HEK293 (cell line): ENCODE measurements around the gene TAF10.

Experiments used
- CTCF ChIA-PET: fragments of 350-600 bp; formaldehyde crosslinking; extraction: SDS; loops from one replicate; lab custom pipeline; 2021; ENCODE audit warnings: antibody characterized with exemption; lab: Yijun Ruan, JAX
- POLR2A ChIA-PET: fragments of 300-600 bp; formaldehyde crosslinking; extraction: SDS; loops from one replicate; lab custom pipeline; 2020; ENCODE audit warnings: antibody characterized with exemption, inconsistent platforms; lab: Yijun Ruan, JAX
- H3K27ac ChIP-seq: fragments of 200-500 bp; sonication (Bioruptor generic); 2 replicates; pipeline ENCODE4 v1.5.1; 2014; ENCODE audit warnings: low read depth, low read length, control low read depth, inconsistent platforms; ENCODE audit errors: extremely low read depth
- H3K36me3 ChIP-seq, 2 experiments: fragments of 200-500 bp in 1 of 2; sonication (Bioruptor generic) in 1 of 2; 1 replicate in 1 of 2; 2 replicates in 1 of 2; pipeline ENCODE4 v1.5.1; 2014 to 2017; ENCODE audit warnings: inconsistent platforms in 2 of 2, low read length in 2 of 2; ENCODE audit not compliant: control insufficient read depth in 2 of 2, insufficient read depth in 1 of 2
- H3K4me1 ChIP-seq: fragments of 200-500 bp; sonication (Bioruptor generic); 2 replicates; pipeline ENCODE4 v1.5.1; 2014; ENCODE audit warnings: mild to moderate bottlenecking, low read length, inconsistent platforms; ENCODE audit not compliant: control insufficient read depth, insufficient read depth
- H3K4me3 ChIP-seq: 2 replicates; pipeline ENCODE4 v1.5.1; 2011; ENCODE audit warnings: low read depth, mild to moderate bottlenecking, control low read depth, low read length, moderate library complexity
- H3K9me3 ChIP-seq: fragments of 200-500 bp; sonication (Bioruptor generic); 2 replicates; pipeline ENCODE4 v1.5.1; 2014; ENCODE audit warnings: low read depth, low read length, inconsistent platforms; ENCODE audit not compliant: control insufficient read depth, insufficient read depth
- GLI4 ChIP-seq: fragments of 450-650 bp; formaldehyde crosslinking; IDR thresholded peaks from 2 replicates; pipeline ENCODE4 v1.5.1; 2016; ENCODE audit warnings: missing biosample characterization, missing genetic modification characterization
- SETDB1 ChIP-seq: IDR thresholded peaks from one replicate; pipeline ENCODE4 v1.6.1; 2017; ENCODE audit warnings: mild to moderate bottlenecking, low read length, moderate library complexity, mixed read lengths; ENCODE audit not compliant: insufficient read length
- ZBTB17 ChIP-seq: fragments of 450-650 bp; formaldehyde crosslinking; IDR thresholded peaks from 2 replicates; pipeline ENCODE4 v1.5.1; 2016; ENCODE audit warnings: missing biosample characterization, missing genetic modification characterization
- ZEB2 ChIP-seq: fragments of 450-650 bp; formaldehyde crosslinking; IDR thresholded peaks from 2 replicates; pipeline ENCODE4 v1.5.1; 2016; ENCODE audit warnings: missing biosample characterization, missing genetic modification characterization
- ZFHX2 ChIP-seq: fragments of 450-650 bp; formaldehyde crosslinking; conservative IDR thresholded peaks from 2 replicates; pipeline ENCODE4 v1.5.1; 2016; ENCODE audit warnings: missing biosample characterization, missing genetic modification characterization
- ZNF174 ChIP-seq: fragments of 450-650 bp; formaldehyde crosslinking; IDR thresholded peaks from 2 replicates; pipeline ENCODE4 v1.5.0; 2017; ENCODE audit warnings: missing biosample characterization, mild to moderate bottlenecking, missing genetic modification characterization
- ZNF223 ChIP-seq: fragments of 450-650 bp; formaldehyde crosslinking; IDR thresholded peaks from 2 replicates; pipeline ENCODE4 v1.5.1; 2016; ENCODE audit warnings: missing biosample characterization, missing genetic modification characterization
- ZNF404 ChIP-seq: fragments of 450-650 bp; formaldehyde crosslinking; IDR thresholded peaks from 2 replicates; pipeline ENCODE4 v1.5.1; 2017; ENCODE audit warnings: missing biosample characterization, missing genetic modification characterization
- ZNF426 ChIP-seq: fragments of 450-650 bp; formaldehyde crosslinking; IDR thresholded peaks from 2 replicates; pipeline ENCODE4 v1.5.1; 2017; ENCODE audit warnings: missing biosample characterization, missing genetic modification characterization, mild to moderate bottlenecking, inconsistent platforms, moderate library complexity
- TF ChIP-seq, protein P1 (sequence below): fragments of 450-650 bp; formaldehyde crosslinking; conservative IDR thresholded peaks from 2 replicates; pipeline ENCODE4 v1.5.1; 2016; ENCODE audit warnings: low read depth, missing biosample characterization, missing genetic modification characterization
- TF ChIP-seq, protein P2 (sequence below): fragments of 450-650 bp; formaldehyde crosslinking; IDR thresholded peaks from 2 replicates; pipeline ENCODE4 v1.5.1; 2016; ENCODE audit warnings: missing biosample characterization, missing genetic modification characterization
- TF ChIP-seq, protein P3 (sequence below): fragments of 450-650 bp; formaldehyde crosslinking; optimal IDR thresholded peaks from 2 replicates; pipeline ENCODE3; 2016; ENCODE audit warnings: missing biosample characterization, mild to moderate bottlenecking, missing genetic modification characterization
- TF ChIP-seq, protein P4 (sequence below): fragments of 450-650 bp; formaldehyde crosslinking; IDR thresholded peaks from 2 replicates; pipeline ENCODE4 v1.5.1; 2016; ENCODE audit warnings: missing biosample characterization, missing genetic modification characterization
- TF ChIP-seq, protein P5 (sequence below): fragments of 450-650 bp; formaldehyde crosslinking; IDR thresholded peaks from 2 replicates; pipeline ENCODE4 v1.5.1; 2016; ENCODE audit warnings: missing biosample characterization, missing genetic modification characterization, low read depth
- TF ChIP-seq, protein P6 (sequence below): fragments of 450-650 bp; formaldehyde crosslinking; IDR thresholded peaks from 2 replicates; pipeline ENCODE4 v1.5.1; 2016; ENCODE audit warnings: missing biosample characterization, missing genetic modification characterization

Gene TAF10

DNA sequence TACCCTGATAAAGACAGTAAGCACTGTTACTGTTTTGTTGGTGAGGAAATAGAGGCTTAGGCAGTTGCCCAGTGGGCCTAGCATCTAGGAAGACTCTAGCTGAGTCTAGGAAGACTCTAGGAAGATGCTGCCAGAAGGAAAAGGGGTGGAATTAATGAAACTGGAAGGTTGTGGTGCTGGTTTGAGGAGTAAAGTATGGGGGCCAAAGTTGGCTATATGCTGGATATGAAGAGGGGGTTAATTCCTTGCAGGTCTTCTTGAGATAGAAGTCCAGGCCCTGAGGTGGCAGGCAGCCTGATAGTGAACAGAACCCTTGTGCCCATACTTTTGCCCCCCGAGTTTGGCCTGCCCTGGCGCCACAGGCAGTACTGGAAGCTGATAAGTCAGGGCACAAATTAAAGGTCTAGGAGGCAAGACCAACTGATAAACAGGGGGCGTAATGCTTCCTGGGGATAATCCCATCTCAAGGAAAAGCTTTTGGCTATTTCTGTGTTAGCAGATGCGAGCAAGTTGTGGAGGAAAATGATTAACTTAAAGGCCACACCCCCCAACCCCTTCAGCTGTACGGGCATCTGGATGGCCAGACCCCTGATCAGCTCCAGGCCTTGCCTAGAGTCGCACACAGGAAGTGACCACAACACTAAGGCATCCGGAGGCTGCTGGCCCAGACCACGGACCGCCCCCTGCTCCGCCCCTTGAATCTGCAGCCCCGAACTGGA lies 5.4 kb downstream of the TAF10 start (continued):
- TF ChIP-seq, protein P1, sequence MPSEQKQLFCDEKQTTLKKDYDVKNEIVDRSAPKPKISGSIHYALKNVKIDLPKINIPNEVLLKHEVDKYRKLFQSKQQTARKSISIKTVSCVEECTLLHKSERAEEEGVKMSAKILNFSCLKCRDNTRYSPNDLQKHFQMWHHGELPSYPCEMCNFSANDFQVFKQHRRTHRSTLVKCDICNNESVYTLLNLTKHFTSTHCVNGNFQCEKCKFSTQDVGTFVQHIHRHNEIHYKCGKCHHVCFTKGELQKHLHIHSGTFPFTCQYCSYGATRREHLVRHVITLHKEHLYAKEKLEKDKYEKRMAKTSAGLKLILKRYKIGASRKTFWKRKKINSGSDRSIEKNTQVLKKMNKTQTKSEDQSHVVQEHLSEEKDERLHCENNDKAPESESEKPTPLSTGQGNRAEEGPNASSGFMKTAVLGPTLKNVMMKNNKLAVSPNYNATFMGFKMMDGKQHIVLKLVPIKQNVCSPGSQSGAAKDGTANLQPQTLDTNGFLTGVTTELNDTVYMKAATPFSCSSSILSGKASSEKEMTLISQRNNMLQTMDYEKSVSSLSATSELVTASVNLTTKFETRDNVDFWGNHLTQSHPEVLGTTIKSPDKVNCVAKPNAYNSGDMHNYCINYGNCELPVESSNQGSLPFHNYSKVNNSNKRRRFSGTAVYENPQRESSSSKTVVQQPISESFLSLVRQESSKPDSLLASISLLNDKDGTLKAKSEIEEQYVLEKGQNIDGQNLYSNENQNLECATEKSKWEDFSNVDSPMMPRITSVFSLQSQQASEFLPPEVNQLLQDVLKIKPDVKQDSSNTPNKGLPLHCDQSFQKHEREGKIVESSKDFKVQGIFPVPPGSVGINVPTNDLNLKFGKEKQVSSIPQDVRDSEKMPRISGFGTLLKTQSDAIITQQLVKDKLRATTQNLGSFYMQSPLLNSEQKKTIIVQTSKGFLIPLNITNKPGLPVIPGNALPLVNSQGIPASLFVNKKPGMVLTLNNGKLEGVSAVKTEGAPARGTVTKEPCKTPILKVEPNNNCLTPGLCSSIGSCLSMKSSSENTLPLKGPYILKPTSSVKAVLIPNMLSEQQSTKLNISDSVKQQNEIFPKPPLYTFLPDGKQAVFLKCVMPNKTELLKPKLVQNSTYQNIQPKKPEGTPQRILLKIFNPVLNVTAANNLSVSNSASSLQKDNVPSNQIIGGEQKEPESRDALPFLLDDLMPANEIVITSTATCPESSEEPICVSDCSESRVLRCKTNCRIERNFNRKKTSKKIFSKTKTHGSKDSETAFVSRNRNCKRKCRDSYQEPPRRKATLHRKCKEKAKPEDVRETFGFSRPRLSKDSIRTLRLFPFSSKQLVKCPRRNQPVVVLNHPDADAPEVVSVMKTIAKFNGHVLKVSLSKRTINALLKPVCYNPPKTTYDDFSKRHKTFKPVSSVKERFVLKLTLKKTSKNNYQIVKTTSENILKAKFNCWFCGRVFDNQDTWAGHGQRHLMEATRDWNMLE: peak; percentile 33; the same call in 1 of the 2 replicates
- TF ChIP-seq, protein P2, sequence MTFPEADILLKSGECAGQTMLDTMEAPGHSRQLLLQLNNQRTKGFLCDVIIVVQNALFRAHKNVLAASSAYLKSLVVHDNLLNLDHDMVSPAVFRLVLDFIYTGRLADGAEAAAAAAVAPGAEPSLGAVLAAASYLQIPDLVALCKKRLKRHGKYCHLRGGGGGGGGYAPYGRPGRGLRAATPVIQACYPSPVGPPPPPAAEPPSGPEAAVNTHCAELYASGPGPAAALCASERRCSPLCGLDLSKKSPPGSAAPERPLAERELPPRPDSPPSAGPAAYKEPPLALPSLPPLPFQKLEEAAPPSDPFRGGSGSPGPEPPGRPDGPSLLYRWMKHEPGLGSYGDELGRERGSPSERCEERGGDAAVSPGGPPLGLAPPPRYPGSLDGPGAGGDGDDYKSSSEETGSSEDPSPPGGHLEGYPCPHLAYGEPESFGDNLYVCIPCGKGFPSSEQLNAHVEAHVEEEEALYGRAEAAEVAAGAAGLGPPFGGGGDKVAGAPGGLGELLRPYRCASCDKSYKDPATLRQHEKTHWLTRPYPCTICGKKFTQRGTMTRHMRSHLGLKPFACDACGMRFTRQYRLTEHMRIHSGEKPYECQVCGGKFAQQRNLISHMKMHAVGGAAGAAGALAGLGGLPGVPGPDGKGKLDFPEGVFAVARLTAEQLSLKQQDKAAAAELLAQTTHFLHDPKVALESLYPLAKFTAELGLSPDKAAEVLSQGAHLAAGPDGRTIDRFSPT (tag by site-specific recombination): no peak
- TF ChIP-seq ZNF404 (no peak), ZFHX2 (tag by site-specific recombination) (no peak), ZBTB17 (tag by site-specific recombination) (peak; percentile 81)

DNA sequence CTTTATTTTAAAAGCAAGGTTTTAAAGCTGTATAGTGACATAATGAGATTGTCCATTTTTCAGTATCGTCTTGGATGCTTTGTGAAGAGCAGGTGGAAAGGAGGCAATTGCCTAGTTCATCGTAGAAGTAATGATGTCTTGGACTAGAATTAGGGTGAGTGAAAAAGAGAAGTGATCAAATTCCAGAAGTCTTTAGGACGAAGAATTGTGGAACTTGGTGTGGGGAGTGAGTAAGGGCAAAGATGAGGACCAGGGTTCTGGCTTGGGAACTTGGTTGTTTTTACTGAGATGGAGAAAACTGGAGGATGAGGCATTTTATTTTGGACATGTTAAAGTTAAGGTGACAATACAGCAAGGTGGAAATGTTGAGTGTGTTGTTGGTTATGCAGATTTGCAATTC lies 7.2 kb downstream of the TAF10 start:
- H3K27ac ChIP-seq: no peak overlapping the region; the same call in 1 of the 2 replicates
- no peaks in the 10 kb centered on the region for H3K4me1 ChIP-seq
- CTCF ChIA-PET: interaction anchor here (1.0 to 2.1 kb wide), 6 partner anchors 8 to 226 kb away, joined by 3 to 16 read pairs (median 5); partner anchors contain the start of genes MRPL17 and TPP1
- POLR2A ChIA-PET: interaction anchor here (1.0 to 3.2 kb wide), 6 partner anchors 8 to 124 kb away, joined by 3 to 20 read pairs (median 8); partner anchors contain the start of genes ARFIP2, MRPL17, TAF10 and TIMM10B
- H3K4me3 ChIP-seq: peak overlapping the region; percentile 92
- H3K9me3 ChIP-seq: no peaks in the 10 kb centered on the region
- H3K36me3 ChIP-seq: peaks cover 0 to 55% of the 10 kb centered on the region in 2 experiments; a peak in 1 of 3 replicates
- TF ChIP-seq ZBTB17 (tag by site-specific recombination) (no peak), SETDB1 (no peak), GLI4 (tag by site-specific recombination) (no peak), ZNF174 (tag by site-specific recombination) (no peak), ZEB2 (no peak), ZNF223 (tag by site-specific recombination) (no peak), ZNF426 (tag by site-specific recombination) (no peak)
- TF ChIP-seq, protein P3, sequence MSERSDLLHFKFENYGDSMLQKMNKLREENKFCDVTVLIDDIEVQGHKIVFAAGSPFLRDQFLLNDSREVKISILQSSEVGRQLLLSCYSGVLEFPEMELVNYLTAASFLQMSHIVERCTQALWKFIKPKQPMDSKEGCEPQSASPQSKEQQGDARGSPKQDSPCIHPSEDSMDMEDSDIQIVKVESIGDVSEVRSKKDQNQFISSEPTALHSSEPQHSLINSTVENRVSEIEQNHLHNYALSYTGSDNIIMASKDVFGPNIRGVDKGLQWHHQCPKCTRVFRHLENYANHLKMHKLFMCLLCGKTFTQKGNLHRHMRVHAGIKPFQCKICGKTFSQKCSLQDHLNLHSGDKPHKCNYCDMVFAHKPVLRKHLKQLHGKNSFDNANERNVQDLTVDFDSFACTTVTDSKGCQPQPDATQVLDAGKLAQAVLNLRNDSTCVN (tag by site-specific recombination): no peak
- TF ChIP-seq, protein P4, sequence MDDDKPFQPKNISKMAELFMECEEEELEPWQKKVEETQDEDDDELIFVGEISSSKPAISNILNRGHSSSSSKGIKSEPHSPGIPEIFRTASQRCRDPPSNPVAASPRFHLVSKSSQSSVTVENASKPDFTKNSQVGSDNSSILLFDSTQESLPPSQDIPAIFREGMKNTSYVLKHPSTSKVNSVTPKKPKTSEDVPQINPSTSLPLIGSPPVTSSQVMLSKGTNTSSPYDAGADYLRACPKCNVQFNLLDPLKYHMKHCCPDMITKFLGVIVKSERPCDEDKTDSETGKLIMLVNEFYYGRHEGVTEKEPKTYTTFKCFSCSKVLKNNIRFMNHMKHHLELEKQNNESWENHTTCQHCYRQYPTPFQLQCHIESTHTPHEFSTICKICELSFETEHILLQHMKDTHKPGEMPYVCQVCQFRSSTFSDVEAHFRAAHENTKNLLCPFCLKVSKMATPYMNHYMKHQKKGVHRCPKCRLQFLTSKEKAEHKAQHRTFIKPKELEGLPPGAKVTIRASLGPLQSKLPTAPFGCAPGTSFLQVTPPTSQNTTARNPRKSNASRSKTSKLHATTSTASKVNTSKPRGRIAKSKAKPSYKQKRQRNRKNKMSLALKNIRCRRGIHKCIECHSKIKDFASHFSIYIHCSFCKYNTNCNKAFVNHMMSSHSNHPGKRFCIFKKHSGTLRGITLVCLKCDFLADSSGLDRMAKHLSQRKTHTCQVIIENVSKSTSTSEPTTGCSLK: no peak
- TF ChIP-seq, protein P5, sequence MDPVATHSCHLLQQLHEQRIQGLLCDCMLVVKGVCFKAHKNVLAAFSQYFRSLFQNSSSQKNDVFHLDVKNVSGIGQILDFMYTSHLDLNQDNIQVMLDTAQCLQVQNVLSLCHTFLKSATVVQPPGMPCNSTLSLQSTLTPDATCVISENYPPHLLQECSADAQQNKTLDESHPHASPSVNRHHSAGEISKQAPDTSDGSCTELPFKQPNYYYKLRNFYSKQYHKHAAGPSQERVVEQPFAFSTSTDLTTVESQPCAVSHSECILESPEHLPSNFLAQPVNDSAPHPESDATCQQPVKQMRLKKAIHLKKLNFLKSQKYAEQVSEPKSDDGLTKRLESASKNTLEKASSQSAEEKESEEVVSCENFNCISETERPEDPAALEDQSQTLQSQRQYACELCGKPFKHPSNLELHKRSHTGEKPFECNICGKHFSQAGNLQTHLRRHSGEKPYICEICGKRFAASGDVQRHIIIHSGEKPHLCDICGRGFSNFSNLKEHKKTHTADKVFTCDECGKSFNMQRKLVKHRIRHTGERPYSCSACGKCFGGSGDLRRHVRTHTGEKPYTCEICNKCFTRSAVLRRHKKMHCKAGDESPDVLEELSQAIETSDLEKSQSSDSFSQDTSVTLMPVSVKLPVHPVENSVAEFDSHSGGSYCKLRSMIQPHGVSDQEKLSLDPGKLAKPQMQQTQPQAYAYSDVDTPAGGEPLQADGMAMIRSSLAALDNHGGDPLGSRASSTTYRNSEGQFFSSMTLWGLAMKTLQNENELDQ (tag by site-specific recombination): no peak
- TF ChIP-seq, protein P6, sequence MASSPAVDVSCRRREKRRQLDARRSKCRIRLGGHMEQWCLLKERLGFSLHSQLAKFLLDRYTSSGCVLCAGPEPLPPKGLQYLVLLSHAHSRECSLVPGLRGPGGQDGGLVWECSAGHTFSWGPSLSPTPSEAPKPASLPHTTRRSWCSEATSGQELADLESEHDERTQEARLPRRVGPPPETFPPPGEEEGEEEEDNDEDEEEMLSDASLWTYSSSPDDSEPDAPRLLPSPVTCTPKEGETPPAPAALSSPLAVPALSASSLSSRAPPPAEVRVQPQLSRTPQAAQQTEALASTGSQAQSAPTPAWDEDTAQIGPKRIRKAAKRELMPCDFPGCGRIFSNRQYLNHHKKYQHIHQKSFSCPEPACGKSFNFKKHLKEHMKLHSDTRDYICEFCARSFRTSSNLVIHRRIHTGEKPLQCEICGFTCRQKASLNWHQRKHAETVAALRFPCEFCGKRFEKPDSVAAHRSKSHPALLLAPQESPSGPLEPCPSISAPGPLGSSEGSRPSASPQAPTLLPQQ (tag by site-specific recombination): no peak
